ENCODE measurements around the gene KRTAP4-7. TPM values are rescaled to one million over a fixed set of nuclear protein-coding genes. Genes with fewer than 3 reads are reported as not detected.
"Not testable (repeated sequence)": the region's sequence is repeated elsewhere in the genome, so short reads cannot be mapped to it uniquely, and the experiment has no call there.

KRTAP4-7 gene
- total RNA-seq, 1 donor: not detected

DNA sequence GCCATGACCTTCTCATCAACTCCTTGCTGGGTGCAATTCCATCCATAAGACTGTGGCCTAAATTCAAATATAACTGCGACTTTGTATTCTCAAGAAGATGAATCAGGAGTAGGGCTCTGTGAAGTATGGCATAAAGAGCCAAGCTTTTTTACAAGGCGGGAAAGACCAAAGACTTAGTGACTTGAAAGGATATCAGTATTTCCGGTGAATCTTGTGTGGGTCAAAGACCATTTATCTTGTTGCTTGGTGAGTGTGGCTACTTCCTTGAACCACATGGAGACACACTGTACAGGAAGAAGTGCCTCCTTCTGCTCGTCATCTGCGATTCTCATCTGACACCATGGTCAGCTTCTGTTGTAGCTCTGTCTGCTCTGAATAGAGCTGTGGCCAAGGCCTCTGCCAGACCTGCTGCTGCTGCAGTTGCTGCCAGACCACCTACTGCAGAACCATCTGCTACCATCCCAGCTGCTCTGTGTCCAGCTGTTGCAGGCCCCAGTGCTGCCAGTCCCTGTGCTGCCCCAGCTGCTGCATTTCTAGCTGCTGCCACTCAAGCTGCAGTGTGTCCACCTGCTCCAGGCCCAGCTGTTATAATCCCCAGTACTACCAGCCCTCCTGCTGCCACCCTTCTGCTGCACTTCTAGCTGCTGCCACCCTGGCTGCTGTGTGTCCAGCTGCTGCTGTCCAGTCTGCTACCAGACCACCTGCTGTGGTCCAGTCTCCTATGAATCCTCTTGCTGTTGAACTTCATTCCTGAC, 12.2 kb upstream of the KRTAP4-7 start:
- TF ChIP-seq, protein P1, sequence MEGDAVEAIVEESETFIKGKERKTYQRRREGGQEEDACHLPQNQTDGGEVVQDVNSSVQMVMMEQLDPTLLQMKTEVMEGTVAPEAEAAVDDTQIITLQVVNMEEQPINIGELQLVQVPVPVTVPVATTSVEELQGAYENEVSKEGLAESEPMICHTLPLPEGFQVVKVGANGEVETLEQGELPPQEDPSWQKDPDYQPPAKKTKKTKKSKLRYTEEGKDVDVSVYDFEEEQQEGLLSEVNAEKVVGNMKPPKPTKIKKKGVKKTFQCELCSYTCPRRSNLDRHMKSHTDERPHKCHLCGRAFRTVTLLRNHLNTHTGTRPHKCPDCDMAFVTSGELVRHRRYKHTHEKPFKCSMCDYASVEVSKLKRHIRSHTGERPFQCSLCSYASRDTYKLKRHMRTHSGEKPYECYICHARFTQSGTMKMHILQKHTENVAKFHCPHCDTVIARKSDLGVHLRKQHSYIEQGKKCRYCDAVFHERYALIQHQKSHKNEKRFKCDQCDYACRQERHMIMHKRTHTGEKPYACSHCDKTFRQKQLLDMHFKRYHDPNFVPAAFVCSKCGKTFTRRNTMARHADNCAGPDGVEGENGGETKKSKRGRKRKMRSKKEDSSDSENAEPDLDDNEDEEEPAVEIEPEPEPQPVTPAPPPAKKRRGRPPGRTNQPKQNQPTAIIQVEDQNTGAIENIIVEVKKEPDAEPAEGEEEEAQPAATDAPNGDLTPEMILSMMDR (IDR thresholded peaks at IDR 0.05; ENCODE audit: insufficient read depth, low read length): no peak
- no peak for DNase-seq (ENCODE audit: low read depth)
- no peak overlapping the region for H3K4me3 ChIP-seq (ENCODE audit: low read depth, low read length)

DNA sequence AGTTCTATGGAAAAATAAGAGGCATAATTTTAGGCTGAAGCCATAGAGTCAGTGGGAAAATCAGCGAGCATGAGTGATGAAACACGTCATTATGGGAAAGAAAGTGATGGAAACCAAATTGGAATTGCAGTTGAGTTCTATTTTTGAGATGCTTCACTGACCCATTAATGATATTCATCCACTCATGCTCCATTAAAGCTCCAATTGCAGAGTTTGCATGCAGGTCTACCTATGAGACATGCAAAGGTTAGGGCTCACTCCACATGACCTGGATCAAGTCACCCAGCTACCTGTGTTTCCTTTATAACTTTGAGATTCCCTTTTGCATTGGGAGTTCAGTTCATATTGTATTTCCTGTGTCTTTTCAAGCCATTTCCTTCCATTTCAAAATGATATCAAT, 10.3 kb upstream of the KRTAP4-7 start:
- TF ChIP-seq, protein P1 (IDR thresholded peaks at IDR 0.05; ENCODE audit: insufficient read depth, low read length): no peak
- H3K4me3 ChIP-seq (ENCODE audit: low read depth, low read length): no peak overlapping the region
- DNase-seq (ENCODE audit: low read depth): no peak

DNA sequence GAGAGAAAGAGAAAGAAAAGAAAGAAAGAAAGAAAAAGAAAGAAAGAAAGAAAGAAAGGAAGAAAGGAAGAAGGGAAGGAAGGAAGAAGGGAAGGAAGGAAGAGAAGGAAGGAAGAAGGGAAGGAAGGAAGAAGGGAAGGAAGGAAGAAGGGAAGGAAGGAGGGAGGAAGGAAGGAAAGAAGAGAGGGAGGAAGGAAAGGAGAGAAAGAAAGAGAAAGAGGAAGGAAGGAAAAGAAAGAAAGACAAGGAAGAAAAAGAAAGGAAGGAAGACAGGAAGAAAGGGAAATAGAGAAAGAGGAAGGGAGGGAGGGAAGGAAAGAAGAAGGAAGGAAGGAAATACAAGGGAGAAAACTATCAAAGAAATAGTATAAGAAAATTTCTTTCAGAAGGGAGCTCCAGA, 7.2 kb upstream of the KRTAP4-7 start:
- DNase-seq (ENCODE audit: low read depth): no peak
- TF ChIP-seq, protein P1 (IDR thresholded peaks at IDR 0.05; ENCODE audit: insufficient read depth, low read length): no peak
- no peak overlapping the region for H3K4me3 ChIP-seq (ENCODE audit: low read depth, low read length)

DNA sequence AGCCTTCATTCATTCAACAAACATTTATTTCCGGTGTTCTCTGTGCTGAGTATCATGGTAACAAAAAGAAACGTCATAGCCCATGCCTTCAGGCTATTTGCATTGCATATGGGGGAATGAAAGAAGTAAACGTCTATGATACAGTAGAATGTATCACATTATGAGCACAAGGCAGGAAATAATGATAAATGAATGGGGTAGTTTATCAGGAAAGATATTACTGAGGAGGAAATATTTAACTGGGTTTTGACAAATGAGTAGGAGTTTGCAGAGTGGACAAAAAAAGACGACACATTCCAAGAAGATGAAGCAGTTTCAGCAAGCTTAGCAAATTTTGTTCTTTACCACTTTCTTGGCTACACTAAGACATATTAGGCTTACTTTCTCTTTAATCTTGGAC, 1.3 kb upstream of the KRTAP4-7 start:
- DNase-seq (ENCODE audit: low read depth): no peak
- TF ChIP-seq, protein P1 (IDR thresholded peaks at IDR 0.05; ENCODE audit: insufficient read depth, low read length): no peak
- no peak overlapping the region for H3K4me3 ChIP-seq (ENCODE audit: low read depth, low read length)

DNA sequence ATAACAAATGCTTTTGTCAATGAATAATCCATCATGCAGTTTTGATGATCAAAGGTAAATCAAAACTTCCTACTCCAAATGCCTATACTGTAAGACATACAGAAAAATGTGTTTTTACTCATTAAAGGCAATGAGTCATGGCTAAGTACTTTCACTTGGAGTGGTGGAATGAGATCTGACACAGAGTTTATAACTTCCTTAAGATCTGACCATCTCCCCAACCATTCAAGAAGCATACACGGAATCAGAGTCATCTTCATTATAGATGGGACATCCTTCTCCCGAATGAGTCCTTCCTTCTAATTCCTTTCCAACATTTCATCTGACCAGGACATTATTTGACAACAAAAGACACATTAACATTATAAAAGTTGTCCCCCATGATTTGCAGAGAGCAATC, 523 bp upstream of the KRTAP4-7 start:
- DNase-seq (ENCODE audit: low read depth); H3K4me3 ChIP-seq (ENCODE audit: low read depth, low read length): not testable (repeated sequence)

DNA sequence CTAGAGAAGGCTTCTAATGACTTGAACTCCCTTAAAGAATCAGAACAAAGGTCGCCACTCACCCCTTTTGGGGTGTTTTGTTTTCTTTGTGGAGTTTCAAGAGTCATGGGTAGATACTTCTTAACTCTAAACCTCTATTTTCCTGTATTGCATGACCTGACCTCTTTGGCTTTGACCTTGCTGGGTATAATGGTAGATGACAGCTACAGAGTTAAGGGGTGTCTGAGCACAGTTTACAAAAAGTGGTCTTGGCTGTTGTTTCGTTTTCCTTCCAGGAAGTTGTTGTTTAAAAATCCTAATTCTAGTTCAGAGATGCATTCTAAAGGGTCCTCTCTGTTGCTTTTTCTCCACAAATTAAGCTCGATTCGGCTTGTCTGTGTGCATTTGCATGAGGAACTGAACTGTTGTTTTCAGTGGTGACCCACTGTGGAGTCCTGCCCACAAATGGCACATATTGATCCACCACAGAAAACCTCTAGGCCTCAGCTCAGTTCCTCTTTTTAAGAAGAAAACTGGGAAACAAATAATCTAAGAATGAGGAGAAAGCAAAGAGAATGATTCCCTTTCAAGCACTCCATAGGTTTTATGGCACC, 4.9 kb downstream of the KRTAP4-7 start:
- not testable (repeated sequence) for H3K4me3 ChIP-seq (ENCODE audit: low read depth, low read length); DNase-seq (ENCODE audit: low read depth)

DNA sequence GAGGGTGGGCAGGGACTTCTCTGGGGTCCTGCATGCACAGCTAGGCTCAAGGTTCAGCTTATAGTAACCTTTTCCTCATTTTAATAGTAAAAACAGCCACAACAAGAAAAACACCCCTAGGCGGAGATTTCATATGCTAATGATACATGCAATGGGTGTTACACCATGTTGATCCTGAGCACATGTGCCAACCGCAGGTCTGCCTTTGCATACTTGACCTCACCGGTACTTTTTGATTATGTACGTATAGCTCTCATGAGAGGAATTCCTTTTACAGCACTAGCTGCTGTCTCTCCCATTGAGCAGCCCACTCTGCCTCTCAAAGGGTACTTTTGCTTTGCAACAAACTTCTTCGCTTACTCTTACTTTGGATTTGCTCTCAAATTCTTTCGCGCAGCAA, 12.1 kb downstream of the KRTAP4-7 start:
- TF ChIP-seq, protein P1 (IDR thresholded peaks at IDR 0.05; ENCODE audit: insufficient read depth, low read length): no peak
- no peak overlapping the region for H3K4me3 ChIP-seq (ENCODE audit: low read depth, low read length)
- DNase-seq (ENCODE audit: low read depth): no peak

DNA sequence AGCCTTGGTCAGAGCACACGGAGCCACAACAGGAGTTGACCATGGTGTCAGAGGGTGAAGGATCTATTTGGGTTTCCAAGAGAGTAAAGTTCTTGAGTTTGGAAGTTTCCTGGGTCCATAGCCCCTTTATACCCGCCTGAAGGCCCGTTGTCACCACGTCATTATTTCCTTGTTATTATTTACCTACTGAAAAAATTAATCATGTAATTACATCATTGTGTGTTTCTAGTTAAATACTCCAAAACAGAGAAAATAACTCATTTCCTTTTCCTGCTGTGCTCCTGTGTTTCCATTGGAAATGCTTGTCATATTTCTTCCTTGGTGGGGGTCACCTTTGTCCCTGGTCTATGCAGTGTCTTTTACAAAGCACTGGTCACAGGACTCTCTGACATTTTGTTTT, 14.1 kb downstream of the KRTAP4-7 start, which contains the start of gene KRTAP4-8:
Gene KRTAP4-8 (minus strand): TSS at position 101 of the 400 bp plus-strand sequence. CDS start 58 bp downstream, at position 43.
- DNase-seq (ENCODE audit: low read depth): no peak
- TF ChIP-seq, protein P1 (IDR thresholded peaks at IDR 0.05; ENCODE audit: insufficient read depth, low read length): no peak
- no peak within 1 kb of the TSS for H3K4me3 ChIP-seq (ENCODE audit: low read depth, low read length)
